ENCODE measurements around the gene FAM200A.

- TF ChIP-seq CTCF (IDR thresholded peaks at IDR 0.05; ENCODE audit: low read depth, low read length, missing input control) = no peak
- TF ChIP-seq, protein P1, sequence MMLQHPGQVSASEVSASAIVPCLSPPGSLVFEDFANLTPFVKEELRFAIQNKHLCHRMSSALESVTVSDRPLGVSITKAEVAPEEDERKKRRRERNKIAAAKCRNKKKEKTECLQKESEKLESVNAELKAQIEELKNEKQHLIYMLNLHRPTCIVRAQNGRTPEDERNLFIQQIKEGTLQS (IDR thresholded peaks at IDR 0.05) = no peak
Measured at GRCh38 chr7:99557196-99557607, 5.3 kb upstream of the FAM200A start.

Measured in liver (tissue), 3 donors.